ENCODE measurements around the gene CRTC3. TPM values are rescaled to one million over a fixed set of nuclear protein-coding genes. Genes with fewer than 3 reads are reported as not detected.

The CRTC3 gene
- total RNA-seq, 1 donor from 2014 or later, result 39.7 TPM

DNA sequence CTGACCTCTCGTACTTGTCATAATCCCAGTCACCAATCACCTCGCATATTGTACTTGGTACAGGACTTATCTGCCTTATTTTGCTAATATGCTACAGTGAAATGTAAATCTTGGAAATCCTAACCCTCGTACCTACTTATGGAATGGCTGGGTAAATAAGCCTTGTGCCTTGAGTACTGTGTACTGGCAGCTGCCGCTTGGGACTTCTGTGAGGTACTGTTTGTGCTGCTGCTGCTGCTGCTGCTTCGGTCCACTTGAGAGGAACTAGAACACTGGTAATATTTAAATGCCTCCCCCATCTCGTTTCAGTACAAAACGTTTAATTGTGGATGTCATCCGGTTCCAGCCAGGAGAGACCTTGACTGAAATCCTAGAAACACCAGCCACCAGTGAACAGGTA, 42.5 kb upstream of the CRTC3 start:
- DNase-seq (ENCODE audit: low spot score), result no peak
- Mint-ChIP-seq H3K36me3 (ENCODE audit: low read depth) (peaks cover 57% of the 10 kb centered on the region), H3K27me3 (ENCODE audit: low read depth) (no peaks in the 10 kb centered on the region), H3K9me3 (ENCODE audit: low read depth) (no peaks in the 10 kb centered on the region), H3K4me1 (ENCODE audit: low read depth) (no peaks in the 10 kb centered on the region), H3K27ac (ENCODE audit: unreplicated experiment) (no peak overlapping the region), H3K4me3 (ENCODE audit: unreplicated experiment) (no peak overlapping the region)
- TF ChIP-seq, protein P1, sequence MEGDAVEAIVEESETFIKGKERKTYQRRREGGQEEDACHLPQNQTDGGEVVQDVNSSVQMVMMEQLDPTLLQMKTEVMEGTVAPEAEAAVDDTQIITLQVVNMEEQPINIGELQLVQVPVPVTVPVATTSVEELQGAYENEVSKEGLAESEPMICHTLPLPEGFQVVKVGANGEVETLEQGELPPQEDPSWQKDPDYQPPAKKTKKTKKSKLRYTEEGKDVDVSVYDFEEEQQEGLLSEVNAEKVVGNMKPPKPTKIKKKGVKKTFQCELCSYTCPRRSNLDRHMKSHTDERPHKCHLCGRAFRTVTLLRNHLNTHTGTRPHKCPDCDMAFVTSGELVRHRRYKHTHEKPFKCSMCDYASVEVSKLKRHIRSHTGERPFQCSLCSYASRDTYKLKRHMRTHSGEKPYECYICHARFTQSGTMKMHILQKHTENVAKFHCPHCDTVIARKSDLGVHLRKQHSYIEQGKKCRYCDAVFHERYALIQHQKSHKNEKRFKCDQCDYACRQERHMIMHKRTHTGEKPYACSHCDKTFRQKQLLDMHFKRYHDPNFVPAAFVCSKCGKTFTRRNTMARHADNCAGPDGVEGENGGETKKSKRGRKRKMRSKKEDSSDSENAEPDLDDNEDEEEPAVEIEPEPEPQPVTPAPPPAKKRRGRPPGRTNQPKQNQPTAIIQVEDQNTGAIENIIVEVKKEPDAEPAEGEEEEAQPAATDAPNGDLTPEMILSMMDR (IDR thresholded peaks at IDR 0.05), result no peak

DNA sequence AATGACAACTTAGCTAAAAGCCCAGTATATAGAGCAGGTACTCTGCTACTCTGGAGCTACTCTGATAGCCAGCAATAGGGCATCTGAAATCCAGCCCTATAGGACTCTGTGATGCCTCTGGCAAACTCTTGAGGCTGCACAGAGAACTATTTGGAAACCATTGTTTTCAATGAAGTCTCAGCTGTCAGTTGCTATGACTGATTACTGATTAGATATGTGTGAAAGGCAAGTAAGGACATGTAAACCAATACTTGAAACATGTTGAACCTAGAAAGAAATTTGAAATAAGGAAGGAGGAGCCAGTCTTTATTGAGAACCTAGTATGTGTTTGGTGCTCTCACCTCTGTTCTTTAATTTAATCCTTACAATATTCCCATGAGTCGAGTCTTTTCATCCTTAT, 40.2 kb upstream of the CRTC3 start:
- no peak for DNase-seq (ENCODE audit: low spot score)
- H3K27me3 Mint-ChIP-seq (ENCODE audit: low read depth), result no peaks in the 10 kb centered on the region
- no peaks in the 10 kb centered on the region for H3K9me3 Mint-ChIP-seq (ENCODE audit: low read depth)
- no peak overlapping the region for H3K27ac Mint-ChIP-seq (ENCODE audit: unreplicated experiment)
- H3K36me3 Mint-ChIP-seq (ENCODE audit: low read depth), result peaks cover 67% of the 10 kb centered on the region
- no peaks in the 10 kb centered on the region for H3K4me1 Mint-ChIP-seq (ENCODE audit: low read depth)
- H3K4me3 Mint-ChIP-seq (ENCODE audit: unreplicated experiment), result no peak overlapping the region
- TF ChIP-seq, protein P1 (IDR thresholded peaks at IDR 0.05), result no peak

GRCh38 chr15:90489944-90490343, 39.8 kb upstream of the CRTC3 start:
- TF ChIP-seq, protein P1 (IDR thresholded peaks at IDR 0.05), result no peak
- Mint-ChIP-seq H3K36me3 (ENCODE audit: low read depth) (peaks cover 66% of the 10 kb centered on the region), H3K4me3 (ENCODE audit: unreplicated experiment) (no peak overlapping the region), H3K9me3 (ENCODE audit: low read depth) (no peaks in the 10 kb centered on the region), H3K27me3 (ENCODE audit: low read depth) (no peaks in the 10 kb centered on the region), H3K27ac (ENCODE audit: unreplicated experiment) (no peak overlapping the region), H3K4me1 (ENCODE audit: low read depth) (no peaks in the 10 kb centered on the region)
- DNase-seq (ENCODE audit: low spot score), result no peak

- TF ChIP-seq, protein P1 (IDR thresholded peaks at IDR 0.05), result no peak
- Mint-ChIP-seq H3K4me1 (ENCODE audit: low read depth) (no peaks in the 10 kb centered on the region), H3K27ac (ENCODE audit: unreplicated experiment) (no peak overlapping the region), H3K36me3 (ENCODE audit: low read depth) (peaks cover 59% of the 10 kb centered on the region), H3K27me3 (ENCODE audit: low read depth) (no peaks in the 10 kb centered on the region), H3K4me3 (ENCODE audit: unreplicated experiment) (no peak overlapping the region), H3K9me3 (ENCODE audit: low read depth) (no peaks in the 10 kb centered on the region)
- no peak for DNase-seq (ENCODE audit: low spot score)
These were observed 36.1 kb upstream of the CRTC3 start for GRCh38 chr15:90493647-90494046.

GRCh38 chr15:90495067-90495466, 34.7 kb upstream of the CRTC3 start:
- TF ChIP-seq, protein P1 (IDR thresholded peaks at IDR 0.05), result no peak
- Mint-ChIP-seq H3K4me3 (ENCODE audit: unreplicated experiment) (no peak overlapping the region), H3K4me1 (ENCODE audit: low read depth) (no peaks in the 10 kb centered on the region), H3K27me3 (ENCODE audit: low read depth) (no peaks in the 10 kb centered on the region), H3K36me3 (ENCODE audit: low read depth) (peaks cover 62% of the 10 kb centered on the region), H3K9me3 (ENCODE audit: low read depth) (no peaks in the 10 kb centered on the region), H3K27ac (ENCODE audit: unreplicated experiment) (no peak overlapping the region)
- no peak for DNase-seq (ENCODE audit: low spot score)
